ENCODE data around the gene RASAL3. TPM values are rescaled to one million over a fixed set of nuclear protein-coding genes. Genes with fewer than 3 reads are reported as not detected.
"Not testable (repeated sequence)": the region's sequence is repeated elsewhere in the genome, so short reads cannot be mapped to it uniquely, and the experiment has no call there.

Gene RASAL3
- total and polyA plus RNA-seq, 7 donors = 0.60 to 20.3 (median 1.5) TPM

DNA sequence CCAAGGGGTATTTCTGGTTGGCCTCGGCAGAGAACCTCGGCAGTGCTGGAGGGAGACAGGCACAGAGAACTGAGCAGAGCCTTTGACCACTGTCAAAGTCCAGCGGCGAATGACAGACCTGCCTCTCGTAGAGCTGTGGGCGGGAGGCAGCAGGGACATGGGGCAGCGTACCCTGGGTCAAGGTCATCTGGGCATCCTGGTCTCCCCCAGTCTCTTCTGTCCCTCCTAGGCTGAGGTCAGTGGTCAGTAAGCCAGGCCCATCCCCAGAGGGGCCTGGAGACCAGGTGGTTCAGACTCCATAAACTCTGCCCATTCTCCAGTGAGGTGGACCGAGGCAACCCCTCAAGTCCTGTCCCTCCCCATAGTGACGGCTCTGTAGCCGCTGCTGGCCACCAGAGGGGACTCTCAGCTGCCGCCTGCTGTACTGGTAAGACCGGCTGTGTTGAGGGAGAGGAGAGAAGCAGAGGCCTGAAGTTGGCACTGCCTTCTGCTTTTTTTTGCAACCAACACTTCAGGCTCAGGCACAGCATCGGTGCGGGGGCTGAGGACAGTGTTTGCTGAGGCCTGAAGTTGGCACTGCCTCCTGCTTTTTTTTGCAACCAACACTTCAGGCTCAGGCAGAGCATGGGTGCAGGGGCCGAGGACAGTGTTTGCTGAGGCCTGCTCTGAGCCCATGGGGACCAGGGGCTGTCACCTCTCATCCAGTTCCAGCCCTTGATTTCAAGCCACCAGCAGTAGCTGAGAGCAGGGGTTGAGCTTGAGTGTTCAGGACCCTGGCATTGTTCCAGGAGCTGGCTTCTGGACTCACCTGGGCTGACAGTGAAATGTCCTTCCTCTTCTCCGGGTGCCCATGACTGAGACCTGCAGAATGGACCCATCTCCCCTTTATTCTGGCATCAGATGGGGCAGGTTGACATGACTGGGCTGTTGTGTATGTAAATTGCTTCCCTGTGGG, 15.3 kb upstream of the RASAL3 start, which contains the start of gene PGLYRP2:
TSS of gene PGLYRP2 (minus strand) at position 111 of the 955 bp plus-strand sequence. CDS start 130 bp downstream, outside the sequence.
- Histone ChIP-seq H3K4me1 (no peaks in the 10 kb centered on the region), H3K27me3 (no peaks in the 10 kb centered on the region), H3K27ac (no peak within 1 kb of the TSS), H3K4me3 (no peak within 1 kb of the TSS), H3K9me3 (no peaks in the 10 kb centered on the region), H3K36me3 (no peaks in the 10 kb centered on the region)
- 53 to 68% methylated on average over 16 of the region's 16 CpGs for WGBS, 2 donors
- intact Hi-C loops (cut with DNase I) = no loop called here
- no peak for TF ChIP-seq POLR2AphosphoS5 (IDR thresholded peaks at IDR 0.05)
- TF ChIP-seq, protein P1, sequence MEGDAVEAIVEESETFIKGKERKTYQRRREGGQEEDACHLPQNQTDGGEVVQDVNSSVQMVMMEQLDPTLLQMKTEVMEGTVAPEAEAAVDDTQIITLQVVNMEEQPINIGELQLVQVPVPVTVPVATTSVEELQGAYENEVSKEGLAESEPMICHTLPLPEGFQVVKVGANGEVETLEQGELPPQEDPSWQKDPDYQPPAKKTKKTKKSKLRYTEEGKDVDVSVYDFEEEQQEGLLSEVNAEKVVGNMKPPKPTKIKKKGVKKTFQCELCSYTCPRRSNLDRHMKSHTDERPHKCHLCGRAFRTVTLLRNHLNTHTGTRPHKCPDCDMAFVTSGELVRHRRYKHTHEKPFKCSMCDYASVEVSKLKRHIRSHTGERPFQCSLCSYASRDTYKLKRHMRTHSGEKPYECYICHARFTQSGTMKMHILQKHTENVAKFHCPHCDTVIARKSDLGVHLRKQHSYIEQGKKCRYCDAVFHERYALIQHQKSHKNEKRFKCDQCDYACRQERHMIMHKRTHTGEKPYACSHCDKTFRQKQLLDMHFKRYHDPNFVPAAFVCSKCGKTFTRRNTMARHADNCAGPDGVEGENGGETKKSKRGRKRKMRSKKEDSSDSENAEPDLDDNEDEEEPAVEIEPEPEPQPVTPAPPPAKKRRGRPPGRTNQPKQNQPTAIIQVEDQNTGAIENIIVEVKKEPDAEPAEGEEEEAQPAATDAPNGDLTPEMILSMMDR (IDR thresholded peaks at IDR 0.05) = no peak
- TF ChIP-seq POLR2A (IDR thresholded peaks at IDR 0.05) = no peak
- TF ChIP-seq EP300 (IDR thresholded peaks at IDR 0.05) = no peak
- DNase-seq = no peak

DNA sequence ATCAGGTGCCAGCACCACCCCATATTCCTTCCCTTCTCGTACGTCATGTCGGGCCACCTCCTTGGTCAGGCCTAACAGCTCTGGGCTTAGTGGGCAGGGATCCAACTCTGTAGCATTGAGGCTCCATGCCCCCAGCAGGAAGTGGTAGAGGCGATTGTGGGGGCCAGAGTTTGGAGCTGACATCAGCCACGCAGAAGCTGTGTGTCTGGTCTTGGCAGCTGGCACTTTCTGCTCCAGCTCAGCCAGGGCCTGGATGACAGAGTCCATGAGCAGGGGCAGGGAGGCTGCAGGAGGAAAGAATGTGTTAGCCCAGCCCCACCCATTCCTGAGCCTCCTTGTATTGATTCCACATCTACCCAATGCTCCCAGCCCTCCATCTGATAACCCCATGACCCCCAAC, 12.0 kb upstream of the RASAL3 start:
- no peak for TF ChIP-seq EP300 (IDR thresholded peaks at IDR 0.05)
- TF ChIP-seq POLR2AphosphoS5 (IDR thresholded peaks at IDR 0.05) = no peak
- TF ChIP-seq POLR2A (IDR thresholded peaks at IDR 0.05) = no peak
- TF ChIP-seq, protein P1 (IDR thresholded peaks at IDR 0.05) = no peak
- 56 to 79% methylated on average over 5 of the region's 5 CpGs for WGBS, 2 donors
- no peak overlapping the region for H3K27ac ChIP-seq
- no peaks in the 10 kb centered on the region for H3K4me1 ChIP-seq
- no peak for DNase-seq
- peaks cover 0 to 8% (median 7%) of the 10 kb centered on the region in 3 donors for H3K27me3 ChIP-seq
- H3K4me3 ChIP-seq = no peak overlapping the region
- H3K36me3 ChIP-seq = no peaks in the 10 kb centered on the region
- H3K9me3 ChIP-seq = peaks cover 0 to 2% (median 0%) of the 10 kb centered on the region in 4 donors
- intact Hi-C loops (cut with DNase I) = no loop called here

DNA sequence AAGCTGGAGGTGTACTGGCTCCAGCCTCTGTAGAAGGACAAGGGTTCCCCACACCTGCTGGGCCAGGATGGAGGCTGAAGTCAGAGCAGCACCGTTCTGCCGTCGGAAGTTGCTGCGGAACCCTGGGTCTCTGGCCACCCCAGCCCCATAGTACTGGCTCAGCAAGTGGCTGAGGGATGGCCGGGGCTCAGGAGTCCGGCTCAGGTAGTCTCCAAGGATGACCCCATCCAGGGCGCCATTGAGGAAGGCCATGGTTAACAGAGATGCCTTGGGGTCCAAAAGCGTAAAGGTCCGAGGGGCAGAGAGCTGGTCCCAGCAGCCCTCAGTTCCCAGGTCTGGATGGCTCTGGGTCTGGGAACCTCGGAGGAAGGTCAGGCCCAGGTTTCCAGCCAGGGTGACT, 11.3 kb upstream of the RASAL3 start:
- Histone ChIP-seq H3K4me3 (no peak overlapping the region), H3K4me1 (no peaks in the 10 kb centered on the region), H3K9me3 (peaks cover 0 to 2% (median 0%) of the 10 kb centered on the region in 4 donors), H3K27me3 (peaks cover 0 to 16% (median 12%) of the 10 kb centered on the region in 3 donors), H3K36me3 (no peaks in the 10 kb centered on the region), H3K27ac (no peak overlapping the region)
- 94 to 95% methylated on average over 10 of the region's 10 CpGs for WGBS, 2 donors
- TF ChIP-seq POLR2AphosphoS5 (IDR thresholded peaks at IDR 0.05) = no peak
- TF ChIP-seq EP300 (IDR thresholded peaks at IDR 0.05) = no peak
- TF ChIP-seq, protein P1 (IDR thresholded peaks at IDR 0.05) = no peak
- no peak for TF ChIP-seq POLR2A (IDR thresholded peaks at IDR 0.05)
- intact Hi-C loops (cut with DNase I) = no loop called here
- no peak for DNase-seq

DNA sequence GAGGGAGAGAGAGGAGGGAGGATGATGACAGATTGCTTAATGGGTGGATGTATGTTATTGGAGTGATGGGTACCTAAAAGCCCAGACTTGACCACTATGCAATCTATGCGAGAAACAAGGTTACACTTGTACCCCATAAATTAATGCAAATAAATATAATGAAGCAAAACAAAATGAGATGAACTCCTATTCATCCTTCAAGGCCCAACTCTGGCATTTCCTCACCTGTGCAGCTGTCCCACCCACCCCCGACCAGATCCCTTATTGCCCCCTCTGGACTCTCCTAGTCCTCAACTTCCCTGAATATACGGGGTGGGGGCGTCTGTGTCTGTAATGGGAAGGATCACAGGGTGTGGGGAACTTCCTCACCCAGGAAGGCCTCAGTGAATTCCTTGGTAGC, 10.8 kb upstream of the RASAL3 start:
- H3K27me3 ChIP-seq = peaks cover 0 to 20% (median 15%) of the 10 kb centered on the region in 3 donors
- no peak overlapping the region for H3K27ac ChIP-seq
- TF ChIP-seq POLR2A (IDR thresholded peaks at IDR 0.05) = no peak
- no peak for TF ChIP-seq EP300 (IDR thresholded peaks at IDR 0.05)
- TF ChIP-seq POLR2AphosphoS5 (IDR thresholded peaks at IDR 0.05) = no peak
- TF ChIP-seq, protein P1 (IDR thresholded peaks at IDR 0.05) = no peak
- no peaks in the 10 kb centered on the region for H3K36me3 ChIP-seq
- peaks cover 0 to 2% (median 0%) of the 10 kb centered on the region in 4 donors for H3K9me3 ChIP-seq
- no peak for DNase-seq
- H3K4me1 ChIP-seq = no peaks in the 10 kb centered on the region
- no peak overlapping the region for H3K4me3 ChIP-seq
- intact Hi-C loops (cut with DNase I) = no loop called here
- 84 to 86% methylated on average over 4 of the region's 4 CpGs for WGBS, 2 donors

DNA sequence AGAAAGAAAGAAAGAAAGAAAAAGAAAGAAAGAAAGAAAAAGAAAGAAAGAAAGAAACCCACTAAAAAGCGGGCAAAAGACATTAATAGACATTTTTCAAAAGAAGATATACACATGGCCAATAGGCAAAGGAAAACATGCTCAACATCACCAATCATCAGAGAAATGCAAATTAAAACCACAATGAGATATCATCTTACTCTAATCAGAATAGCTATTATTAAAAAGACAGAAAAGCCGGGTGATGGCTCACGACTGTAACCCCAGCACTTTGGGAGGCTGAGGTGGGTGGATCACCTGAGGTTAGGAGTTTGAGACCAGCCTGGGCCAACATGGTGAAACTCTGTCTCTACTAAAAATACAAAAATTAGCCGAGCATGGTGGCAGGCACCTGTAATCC, 9.5 kb upstream of the RASAL3 start:
- H3K36me3 ChIP-seq; H3K9me3 ChIP-seq; H3K4me3 ChIP-seq; intact Hi-C loops (cut with DNase I); H3K27ac ChIP-seq; DNase-seq: not testable (repeated sequence)
- peaks cover 0 to 10% (median 7%) of the 10 kb centered on the region in 4 donors for H3K4me1 ChIP-seq
- H3K27me3 ChIP-seq = peaks cover 11 to 34% (median 27%) of the 10 kb centered on the region in 3 donors
- 74 to 79% methylated on average over 4 of the region's 4 CpGs for WGBS, 2 donors
